Liver (tissue), 9 donors: ENCODE measurements around the gene EBF3. TPM values are rescaled to one million over a fixed set of nuclear protein-coding genes. Genes with fewer than 3 reads are reported as not detected.
A peak's percentile ranks its signal among the peaks of the same experiment; 100 is the strongest.

Experiments used
- DNase-seq: peaks from one replicate; pipeline ENCODE4 v3.0.0-alpha.2; 2017; ENCODE audit warnings: low spot score
- H3K27ac ChIP-seq, 2 donors: one replicate each; pipeline ENCODE4 v1.7.0; 2013; ENCODE audit warnings: inconsistent platforms in 2 of 2, low read length in 2 of 2, control low read depth in 1 of 2, low read depth in 1 of 2, mild to moderate bottlenecking in 1 of 2
- H3K27me3 ChIP-seq, 4 donors: one replicate each; pipeline versions ENCODE4 v1.6.1 to v1.7.0; 2013; ENCODE audit warnings: low read length in 3 of 4, inconsistent platforms in 1 of 4, mild to moderate bottlenecking in 1 of 4, moderate library complexity in 1 of 4; ENCODE audit not compliant: control insufficient read depth in 4 of 4, insufficient read depth in 4 of 4
- H3K36me3 ChIP-seq, 4 donors: one replicate each; pipeline versions ENCODE4 v1.6.1 to v1.7.0; 2013; ENCODE audit warnings: low read length in 3 of 4, mild to moderate bottlenecking in 3 of 4, low read depth in 1 of 4, moderate library complexity in 1 of 4; ENCODE audit not compliant: control insufficient read depth in 4 of 4, insufficient read depth in 3 of 4
- H3K4me1 ChIP-seq, 4 donors: one replicate each; pipeline versions ENCODE4 v1.6.1 to v1.7.0; 2013; ENCODE audit warnings: low read length in 3 of 4, mild to moderate bottlenecking in 3 of 4, moderate library complexity in 1 of 4; ENCODE audit not compliant: control insufficient read depth in 4 of 4, insufficient read depth in 4 of 4
- H3K4me3 ChIP-seq, 3 donors: one replicate each; pipeline versions ENCODE4 v1.6.1 to v1.7.0; 2013; ENCODE audit warnings: low read length in 3 of 3, control low read depth in 1 of 3, low read depth in 1 of 3, mild to moderate bottlenecking in 1 of 3
- H3K9ac ChIP-seq, 2 donors: one replicate each; pipeline ENCODE4 v1.7.0; 2013; ENCODE audit warnings: low read length in 2 of 2, mild to moderate bottlenecking in 2 of 2, moderate library complexity in 2 of 2, control low read depth in 1 of 2, low read depth in 1 of 2
- H3K9me3 ChIP-seq, 4 donors: one replicate each; pipeline versions ENCODE4 v1.6.1 to v1.7.0; 2013; ENCODE audit warnings: low read length in 3 of 4; ENCODE audit not compliant: control insufficient read depth in 4 of 4
- CTCF ChIP-seq: fragments of 150-350 bp; IDR thresholded peaks from 2 replicates; pipeline ENCODE4 v1.5.1; 2017; ENCODE audit warnings: improper control_type of control experiment, low read depth, low read length; ENCODE audit not compliant: missing input control
- EGR1 ChIP-seq, 2 donors: IDR thresholded peaks; 2 replicates each; pipeline ENCODE4 v1.6.1; 2016 to 2018; ENCODE audit warnings: antibody characterized with exemption in 2 of 2, low read depth in 2 of 2
- FOXA1 ChIP-seq: IDR thresholded peaks from 2 replicates; pipeline ENCODE4 v1.6.1; 2016; ENCODE audit warnings: antibody characterized with exemption
- FOXA2 ChIP-seq: IDR thresholded peaks from 2 replicates; pipeline ENCODE4 v1.6.1; 2016; ENCODE audit warnings: antibody characterized with exemption
- GABPA ChIP-seq, 2 donors: IDR thresholded peaks in 1 of 2; conservative IDR thresholded peaks in 1 of 2; 2 replicates each; pipeline ENCODE4 v1.6.1; 2016; ENCODE audit warnings: antibody characterized with exemption in 2 of 2, mild to moderate bottlenecking in 1 of 2, moderate library complexity in 1 of 2
- HNF4G ChIP-seq: IDR thresholded peaks from 2 replicates; pipeline ENCODE4 v1.6.1; 2016; ENCODE audit warnings: antibody characterized with exemption
- JUND ChIP-seq, 2 donors: IDR thresholded peaks; 2 replicates each; pipeline ENCODE4 v1.6.1; 2016; ENCODE audit warnings: antibody characterized with exemption in 2 of 2
- MAX ChIP-seq: IDR thresholded peaks from 2 replicates; pipeline ENCODE4 v1.6.1; 2016; ENCODE audit warnings: antibody characterized with exemption
- RAD21 ChIP-seq, 2 donors: IDR thresholded peaks; 2 replicates each; pipeline ENCODE4 v1.6.1; 2016; ENCODE audit warnings: antibody characterized with exemption in 2 of 2, mild to moderate bottlenecking in 2 of 2
- REST ChIP-seq: IDR thresholded peaks from 2 replicates; pipeline ENCODE4 v1.6.1; 2016; ENCODE audit warnings: antibody characterized with exemption, mild to moderate bottlenecking
- RXRA ChIP-seq, 2 donors: IDR thresholded peaks; 2 replicates each; pipeline ENCODE4 v1.6.1; 2017 to 2018; ENCODE audit warnings: antibody characterized with exemption in 2 of 2, mild to moderate bottlenecking in 1 of 2
- SP1 ChIP-seq: IDR thresholded peaks from 2 replicates; pipeline ENCODE4 v1.6.1; 2018; ENCODE audit warnings: antibody characterized with exemption, mild to moderate bottlenecking
- ZBTB33 ChIP-seq: IDR thresholded peaks from 2 replicates; pipeline ENCODE4 v1.6.1; 2016; ENCODE audit warnings: antibody characterized with exemption
- WGBS: extraction: QIAGEN DNeasy Blood & Tissue Kit; methylation state at CpG from one replicate; pipeline ENCODE4 v1.1.7; 2013; 5-methylcytosine and 5-hydroxymethylcytosine counted together
- polyA plus RNA-seq, 2 donors: library from polyadenylated mRNA; stranded (reverse) in 1 of 2; unstranded in 1 of 2; fragments of 200-250 nt in 1 of 2; fragments of >200 nt in 1 of 2; fragmentation: Nextera tagmentation in 1 of 2; extraction: Ambion mirVana in 1 of 2; gene quantifications; one replicate each; pipeline versions ENCODE4 v1.2.1 to v1.2.3, GENCODE V29; 2013 to 2015
- total RNA-seq, 2 donors: library from RNA; depleted of rRNA; stranded (reverse); fragments of >200 nt; gene quantifications; one replicate each; pipeline ENCODE4 v1.2.3, GENCODE V29; 2014
- donor health status: healthy.
- donor health status: healthy.
- donor health status: healthy.
- donor health status: healthy.
- donor health status: healthy.

EBF3 gene
- total and polyA plus RNA-seq, 4 donors = 0.02 to 0.08 TPM; not detected in 2

GRCh38 chr10:129946859-129947258 is 17.2 kb downstream of the EBF3 start:
- DNase-seq = no peak
- no peak overlapping the region for H3K9ac ChIP-seq
- H3K4me1 ChIP-seq = no peaks in the 10 kb centered on the region
- no peaks in the 10 kb centered on the region for H3K9me3 ChIP-seq
- no peaks in the 10 kb centered on the region for H3K36me3 ChIP-seq
- no peak for TF ChIP-seq EGR1 (IDR thresholded peaks at IDR 0.05; ENCODE audit: low read depth in 2 of 2)
- no peak for TF ChIP-seq CTCF
- TF ChIP-seq RAD21 (IDR thresholded peaks at IDR 0.05) = no peak
- TF ChIP-seq SP1 = no peak
- no peak for TF ChIP-seq HNF4G
- no peak for TF ChIP-seq FOXA1
- no peak for TF ChIP-seq ZBTB33
- TF ChIP-seq FOXA2 = no peak
- TF ChIP-seq GABPA (IDR thresholded peaks at IDR 0.05 in 1 of 2, conservative IDR thresholded peaks at IDR 0.05 in 1 of 2) = no peak
- TF ChIP-seq REST = no peak
- TF ChIP-seq JUND (IDR thresholded peaks at IDR 0.05) = no peak
- no peak for TF ChIP-seq RXRA (IDR thresholded peaks at IDR 0.05)
- TF ChIP-seq MAX = no peak
- no peak overlapping the region for H3K27ac ChIP-seq
- no peak overlapping the region for H3K4me3 ChIP-seq
- 83% methylated on average over 14 of the region's 14 CpGs for WGBS
- peaks cover 0 to 4% (median 2%) of the 10 kb centered on the region in 4 donors for H3K27me3 ChIP-seq

- Histone ChIP-seq H3K9me3 (no peaks in the 10 kb centered on the region), H3K4me1 (no peaks in the 10 kb centered on the region), H3K4me3 (no peak overlapping the region), H3K36me3 (no peaks in the 10 kb centered on the region), H3K27ac (no peak overlapping the region), H3K27me3 (peaks cover 0 to 4% (median 0%) of the 10 kb centered on the region in 4 donors), H3K9ac (no peak overlapping the region)
- DNase-seq = no peak
- WGBS = 84% methylated on average over 26 of the region's 26 CpGs
- TF ChIP-seq REST = no peak
- TF ChIP-seq JUND (IDR thresholded peaks at IDR 0.05) = peak; percentile 30 to 44
These were observed 17.9 kb downstream of the EBF3 start for GRCh38 chr10:129945941-129946760.
